Vagina (tissue), 2 donors: Measurements from ENCODE around the gene PYHIN1. TPM values are rescaled to one million over a fixed set of nuclear protein-coding genes. Genes with fewer than 3 reads are reported as not detected.

Experiments used
- DNase-seq, 2 donors: peaks; one replicate each; pipeline ENCODE4 v3.0.0-alpha.2; 2017; ENCODE audit errors: extremely low spot score in 2 of 2
- H3K27ac ChIP-seq: fragments of 200-600 bp; sonication (generic); one replicate; pipeline ENCODE4 v1.5.1; 2019
- H3K27me3 ChIP-seq: fragments of 200-600 bp; sonication (generic); one replicate; pipeline ENCODE4 v1.5.1; 2019
- H3K36me3 ChIP-seq, 2 donors: fragments of 200-600 bp; sonication (generic); one replicate each; pipeline ENCODE4 v1.5.1; 2017 to 2019
- H3K4me1 ChIP-seq: fragments of 200-600 bp; sonication (generic); one replicate; pipeline ENCODE4 v1.5.1; 2019
- H3K4me3 ChIP-seq, 2 donors: fragments of 200-600 bp; sonication (generic); 1 replicate in 1 of 2; 2 replicates in 1 of 2; pipeline ENCODE4 v1.5.1; 2016 to 2019
- H3K9me3 ChIP-seq: fragments of 200-600 bp; sonication (generic); one replicate; pipeline ENCODE4 v1.5.1; 2019
- CTCF ChIP-seq, 3 experiments: fragments of 450-650 bp in 2 of 3; fragments of 200-600 bp in 1 of 3; sonication (generic) in 1 of 3; IDR thresholded peaks; one replicate each; pipeline ENCODE4 v1.5.1; 2017 to 2019; ENCODE audit warnings: antibody characterized with exemption in 3 of 3, mild to moderate bottlenecking in 2 of 3, moderate library complexity in 2 of 3
- POLR2A ChIP-seq, 2 donors: fragments of 450-650 bp; IDR thresholded peaks; one replicate each; pipeline ENCODE4 v1.6.1; 2017; ENCODE audit warnings: antibody characterized with exemption in 2 of 2, mild to moderate bottlenecking in 2 of 2, moderate library complexity in 2 of 2
- POLR2AphosphoS5 ChIP-seq, 2 donors: sonication (generic); formaldehyde crosslinking; IDR thresholded peaks; one replicate each; pipeline ENCODE4 v1.9.0; 2017; ENCODE audit warnings: antibody characterized with exemption in 2 of 2, mild to moderate bottlenecking in 2 of 2, low read depth in 1 of 2; ENCODE audit not compliant: insufficient read depth in 1 of 2
- intact Hi-C: fragments of 100-400 bp; cut with DNase I; formaldehyde crosslinking; loops from one replicate; pipeline ENCODE4 v1.15.1; 2023
- total RNA-seq: library from RNA; depleted of rRNA; stranded (reverse); fragments of >200 nt; gene quantifications from one replicate; pipeline ENCODE4 v1.2.3, GENCODE V29; 2016

Gene PYHIN1
- total RNA-seq, 1 donor from 2014 or later, result 4.2 TPM

DNA sequence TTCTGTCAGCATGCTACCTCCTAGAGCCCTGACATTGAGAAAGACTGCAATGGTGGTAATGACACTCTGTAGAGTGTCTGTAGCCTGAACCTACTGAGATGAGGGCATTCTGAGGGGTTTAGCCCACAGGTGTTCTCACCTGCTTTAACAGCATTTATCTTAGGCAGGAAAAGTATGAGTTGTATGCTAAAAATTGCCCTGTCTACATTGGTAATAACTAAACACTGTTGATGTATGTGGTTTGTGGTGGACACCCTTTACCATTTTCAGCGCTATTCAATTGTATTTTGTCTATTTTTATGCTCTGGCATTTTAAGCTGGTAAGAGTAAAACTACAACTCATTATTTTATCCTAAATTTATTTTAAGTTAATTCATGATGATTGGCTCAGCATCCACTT is 10.0 kb downstream of the PYHIN1 start:
- Histone ChIP-seq H3K27ac (no peak overlapping the region), H3K27me3 (no peaks in the 10 kb centered on the region), H3K4me1 (no peaks in the 10 kb centered on the region), H3K36me3 (no peaks in the 10 kb centered on the region), H3K9me3 (no peaks in the 10 kb centered on the region), H3K4me3 (no peak overlapping the region)
- intact Hi-C loops, result no loop called here
- no peak for TF ChIP-seq CTCF (IDR thresholded peaks at IDR 0.05)
- no peak for TF ChIP-seq POLR2AphosphoS5 (IDR thresholded peaks at IDR 0.05; ENCODE audit: insufficient read depth in 1 of 2, low read depth in 1 of 2)
- no peak for TF ChIP-seq POLR2A (IDR thresholded peaks at IDR 0.05)
- DNase-seq, result no peak

DNA sequence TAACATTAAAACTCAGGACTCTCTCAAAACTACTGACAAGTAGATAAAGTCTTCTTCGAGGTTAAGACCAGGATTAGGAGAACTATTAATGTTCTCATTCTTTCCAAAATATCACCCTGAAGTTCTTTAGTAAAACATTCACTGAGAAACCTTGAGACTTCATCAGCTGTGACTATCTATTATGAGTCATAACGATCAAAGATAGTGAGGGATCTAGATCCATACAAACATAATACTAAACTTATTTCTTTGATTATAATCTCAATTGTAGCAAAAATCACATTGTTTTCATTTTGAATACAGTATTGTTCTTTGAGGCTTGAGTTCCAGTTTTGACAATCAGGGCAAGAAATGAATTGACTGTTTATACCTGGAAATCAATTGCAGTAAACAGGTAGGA is 11.1 kb downstream of the PYHIN1 start:
- no peaks in the 10 kb centered on the region for H3K36me3 ChIP-seq
- no peak overlapping the region for H3K4me3 ChIP-seq
- intact Hi-C loops, result no loop called here
- no peaks in the 10 kb centered on the region for H3K9me3 ChIP-seq
- no peak for DNase-seq
- no peaks in the 10 kb centered on the region for H3K4me1 ChIP-seq
- no peak overlapping the region for H3K27ac ChIP-seq
- no peak for TF ChIP-seq POLR2AphosphoS5 (IDR thresholded peaks at IDR 0.05; ENCODE audit: insufficient read depth in 1 of 2, low read depth in 1 of 2)
- no peak for TF ChIP-seq POLR2A (IDR thresholded peaks at IDR 0.05)
- no peak for TF ChIP-seq CTCF (IDR thresholded peaks at IDR 0.05)
- H3K27me3 ChIP-seq, result no peaks in the 10 kb centered on the region

DNA sequence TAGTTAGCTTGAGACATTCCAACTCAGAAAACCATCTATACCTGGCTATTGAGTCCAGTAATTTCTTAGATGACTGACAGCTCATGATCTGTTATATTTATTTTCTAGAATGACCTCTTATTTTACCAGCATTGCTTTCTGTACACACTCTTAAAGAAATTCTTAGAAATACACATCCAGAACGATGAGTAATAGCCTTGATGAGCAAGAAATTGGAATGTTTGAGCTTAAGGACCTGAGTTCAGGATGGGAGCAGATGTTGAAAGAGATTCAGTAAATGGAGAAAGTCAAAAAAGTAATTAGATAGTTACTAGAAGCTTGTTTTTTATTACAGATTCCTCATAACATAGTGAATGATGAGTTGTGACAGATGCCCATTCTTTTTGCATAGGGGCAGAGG is 11.7 kb downstream of the PYHIN1 start:
- Histone ChIP-seq H3K27me3 (no peaks in the 10 kb centered on the region), H3K4me3 (no peak overlapping the region), H3K4me1 (no peaks in the 10 kb centered on the region), H3K9me3 (no peaks in the 10 kb centered on the region), H3K36me3 (no peaks in the 10 kb centered on the region), H3K27ac (no peak overlapping the region)
- TF ChIP-seq POLR2AphosphoS5 (IDR thresholded peaks at IDR 0.05; ENCODE audit: insufficient read depth in 1 of 2, low read depth in 1 of 2) (no peak), CTCF (IDR thresholded peaks at IDR 0.05) (no peak), POLR2A (IDR thresholded peaks at IDR 0.05) (no peak)
- intact Hi-C loops, result no loop called here
- no peak for DNase-seq

DNA sequence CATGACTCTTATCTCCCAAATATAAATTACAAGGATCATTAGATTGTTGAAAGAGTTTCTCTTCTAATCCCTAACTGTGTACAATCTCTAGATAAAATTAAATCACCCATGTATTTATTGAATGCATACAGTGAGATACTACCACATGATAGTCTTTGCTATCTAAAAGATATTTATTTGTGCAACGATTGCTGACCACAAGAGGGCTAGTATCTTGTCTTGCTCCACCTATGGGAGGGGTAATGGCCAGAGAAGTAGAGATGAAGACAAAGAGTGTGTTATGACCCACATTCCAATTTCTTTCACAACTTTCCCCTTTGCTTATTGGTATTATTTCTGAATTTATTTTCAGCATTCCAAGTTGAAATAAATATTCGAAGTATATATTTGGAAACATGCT is 13.7 kb downstream of the PYHIN1 start:
- Histone ChIP-seq H3K27me3 (no peaks in the 10 kb centered on the region), H3K36me3 (no peaks in the 10 kb centered on the region), H3K27ac (no peak overlapping the region), H3K9me3 (no peaks in the 10 kb centered on the region), H3K4me3 (no peak overlapping the region), H3K4me1 (no peaks in the 10 kb centered on the region)
- TF ChIP-seq CTCF (IDR thresholded peaks at IDR 0.05), result no peak
- TF ChIP-seq POLR2AphosphoS5 (IDR thresholded peaks at IDR 0.05; ENCODE audit: insufficient read depth in 1 of 2, low read depth in 1 of 2), result no peak
- TF ChIP-seq POLR2A (IDR thresholded peaks at IDR 0.05), result no peak
- intact Hi-C loops, result no loop called here
- no peak for DNase-seq

GRCh38 chr1:158946785-158947184 is 15.4 kb downstream of the PYHIN1 start:
- H3K27ac ChIP-seq, result no peak overlapping the region
- no peaks in the 10 kb centered on the region for H3K27me3 ChIP-seq
- H3K36me3 ChIP-seq, result no peaks in the 10 kb centered on the region
- TF ChIP-seq CTCF (IDR thresholded peaks at IDR 0.05) (no peak), POLR2AphosphoS5 (IDR thresholded peaks at IDR 0.05; ENCODE audit: insufficient read depth in 1 of 2, low read depth in 1 of 2) (no peak), POLR2A (IDR thresholded peaks at IDR 0.05) (no peak)
- DNase-seq, result no peak
- H3K4me3 ChIP-seq, result no peak overlapping the region
- no peaks in the 10 kb centered on the region for H3K9me3 ChIP-seq
- intact Hi-C loops, result no loop called here
- H3K4me1 ChIP-seq, result no peaks in the 10 kb centered on the region
